ENCODE measurements around the gene DGKG.

GRCh38 chr3:186290796-186291195, 71.2 kb downstream of the DGKG start:
- TF ChIP-seq CTCF (IDR thresholded peaks at IDR 0.05) = no peak
- no peak for TF ChIP-seq EZH2 (IDR thresholded peaks at IDR 0.05)
- no peak for TF ChIP-seq EZH2phosphoT487 (IDR thresholded peaks at IDR 0.05)
